IMR-90 (cell line): ENCODE measurements around the gene GGACT.

Source experiments
- BHLHE40 ChIP-seq: fragments of 150-350 bp; IDR thresholded peaks from 2 replicates; pipeline ENCODE4 v1.6.1; 2016; ENCODE audit warnings: mild to moderate bottlenecking, low read depth, low read length
- POLR2A ChIP-seq: IDR thresholded peaks from 2 replicates; pipeline ENCODE4 v1.6.1; 2012; ENCODE audit warnings: mild to moderate bottlenecking, low read depth, low read length
- RAD21 ChIP-seq: IDR thresholded peaks from 2 replicates; pipeline ENCODE4 v1.6.1; 2012; ENCODE audit warnings: low read length, improper control_type of control experiment
- RFX5 ChIP-seq: IDR thresholded peaks from 2 replicates; pipeline ENCODE4 v1.8.0; 2012; ENCODE audit warnings: low read depth, mild to moderate bottlenecking, low read length, moderate library complexity
- TF ChIP-seq, protein P1 (sequence below): conservative IDR thresholded peaks from 2 replicates; pipeline ENCODE4 v1.5.1; 2012; ENCODE audit warnings: mild to moderate bottlenecking, low read depth, low read length, improper control_type of control experiment

DNA sequence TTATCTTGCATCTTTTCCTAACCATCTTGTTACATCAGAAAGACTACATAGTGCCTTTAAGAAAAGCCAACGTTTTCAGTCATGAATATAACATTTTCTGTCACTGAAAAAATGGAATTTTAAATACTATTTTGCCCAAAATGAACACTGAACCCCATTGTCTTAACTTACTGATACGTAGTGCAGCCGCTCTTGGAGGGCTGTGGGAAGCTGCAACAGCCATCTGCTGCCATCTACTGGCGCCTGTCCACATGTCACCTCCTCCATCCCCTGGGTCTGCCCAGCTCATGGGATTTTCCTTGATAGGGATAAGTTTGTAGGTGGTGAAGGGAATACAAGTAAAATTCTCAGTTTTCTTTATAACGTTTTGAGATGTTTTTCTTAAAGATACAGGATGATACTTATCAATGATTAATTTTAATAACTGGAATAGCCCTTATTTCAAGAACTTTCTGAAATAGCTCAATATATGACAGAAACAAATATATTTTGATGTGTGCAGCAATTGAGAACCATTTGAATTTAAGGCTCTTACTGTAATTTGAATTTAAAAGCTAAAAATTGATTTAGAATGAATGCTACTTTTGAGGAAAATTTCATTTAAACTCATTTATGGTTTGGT, 73.7 kb downstream of the GGACT start:
- no peak for TF ChIP-seq BHLHE40
- TF ChIP-seq, protein P1, sequence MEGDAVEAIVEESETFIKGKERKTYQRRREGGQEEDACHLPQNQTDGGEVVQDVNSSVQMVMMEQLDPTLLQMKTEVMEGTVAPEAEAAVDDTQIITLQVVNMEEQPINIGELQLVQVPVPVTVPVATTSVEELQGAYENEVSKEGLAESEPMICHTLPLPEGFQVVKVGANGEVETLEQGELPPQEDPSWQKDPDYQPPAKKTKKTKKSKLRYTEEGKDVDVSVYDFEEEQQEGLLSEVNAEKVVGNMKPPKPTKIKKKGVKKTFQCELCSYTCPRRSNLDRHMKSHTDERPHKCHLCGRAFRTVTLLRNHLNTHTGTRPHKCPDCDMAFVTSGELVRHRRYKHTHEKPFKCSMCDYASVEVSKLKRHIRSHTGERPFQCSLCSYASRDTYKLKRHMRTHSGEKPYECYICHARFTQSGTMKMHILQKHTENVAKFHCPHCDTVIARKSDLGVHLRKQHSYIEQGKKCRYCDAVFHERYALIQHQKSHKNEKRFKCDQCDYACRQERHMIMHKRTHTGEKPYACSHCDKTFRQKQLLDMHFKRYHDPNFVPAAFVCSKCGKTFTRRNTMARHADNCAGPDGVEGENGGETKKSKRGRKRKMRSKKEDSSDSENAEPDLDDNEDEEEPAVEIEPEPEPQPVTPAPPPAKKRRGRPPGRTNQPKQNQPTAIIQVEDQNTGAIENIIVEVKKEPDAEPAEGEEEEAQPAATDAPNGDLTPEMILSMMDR = peak; percentile 93
- TF ChIP-seq POLR2A = peak; percentile 41; the same call in 1 of the 2 replicates
- peak; percentile 98 for TF ChIP-seq RAD21
- no peak for TF ChIP-seq RFX5
